ENCODE results near the gene SMARCC2.
"Not testable (repeated sequence)": the region's sequence is repeated elsewhere in the genome, so short reads cannot be mapped to it uniquely, and the experiment has no call there.

The SMARCC2 gene

GRCh38 chr12:56121204-56121870 is 67.9 kb downstream of the SMARCC2 start:
- no peak for TF ChIP-seq POLR2A (IDR thresholded peaks at IDR 0.05; ENCODE audit: low read depth, low read length)
- FAIRE-seq (no peak), DNase-seq (ENCODE audit: insufficient read length, low spot score) (no peak)

GRCh38 chr12:56120158-56120846 is 69.0 kb downstream of the SMARCC2 start:
- no peak for DNase-seq (ENCODE audit: insufficient read length, low spot score)

GRCh38 chr12:56119361-56119796 is 69.9 kb downstream of the SMARCC2 start:
- DNase-seq (ENCODE audit: insufficient read length, low spot score) = peak; percentile 61
- FAIRE-seq = no peak

More at GRCh38 chr12:56120158-56120846, 69.0 kb downstream of the SMARCC2 start:
- no peak for FAIRE-seq
- no peak for TF ChIP-seq POLR2A (IDR thresholded peaks at IDR 0.05; ENCODE audit: low read depth, low read length)

GRCh38 chr12:56118688-56119357 is 70.5 kb downstream of the SMARCC2 start:
- no peak for DNase-seq (ENCODE audit: insufficient read length, low spot score)
- FAIRE-seq = no peak
- TF ChIP-seq POLR2A (IDR thresholded peaks at IDR 0.05; ENCODE audit: low read depth, low read length) = no peak

More at GRCh38 chr12:56119361-56119796, 69.9 kb downstream of the SMARCC2 start:
- TF ChIP-seq POLR2A (IDR thresholded peaks at IDR 0.05; ENCODE audit: low read depth, low read length) = no peak

- FAIRE-seq (peak; percentile 96), DNase-seq (ENCODE audit: insufficient read length, low spot score) (peak; percentile 76)
- TF ChIP-seq POLR2A (IDR thresholded peaks at IDR 0.05; ENCODE audit: low read depth, low read length) = peak; percentile 97
Measured at GRCh38 chr12:56117778-56118687, 71.2 kb downstream of the SMARCC2 start, which contains the start of gene ZC3H10. TSS of gene ZC3H10 (plus strand) at chr12:56118266. CDS start at chr12:56120563, 2,297 bp downstream.

- FAIRE-seq; DNase-seq (ENCODE audit: insufficient read length, low spot score): not testable (repeated sequence)
Measured at GRCh38 chr12:56117082-56117706, 72.1 kb downstream of the SMARCC2 start.

- TF ChIP-seq POLR2A (IDR thresholded peaks at IDR 0.05; ENCODE audit: low read depth, low read length) = peak; percentile 92
- FAIRE-seq (peak; percentile 74), DNase-seq (ENCODE audit: insufficient read length, low spot score) (peak; percentile 25)
Measured at GRCh38 chr12:56116267-56117081, 72.8 kb downstream of the SMARCC2 start, which contains the start of gene RPL41. TSS of gene RPL41 (plus strand) at chr12:56116633.

GRCh38 chr12:56115329-56115728 is 74.0 kb downstream of the SMARCC2 start:
- DNase-seq (ENCODE audit: insufficient read length, low spot score) (no peak), FAIRE-seq (no peak)
- no peak for TF ChIP-seq POLR2A (IDR thresholded peaks at IDR 0.05; ENCODE audit: low read depth, low read length)

- DNase-seq (ENCODE audit: insufficient read length, low spot score) = no peak
- no peak for FAIRE-seq
- TF ChIP-seq POLR2A (IDR thresholded peaks at IDR 0.05; ENCODE audit: low read depth, low read length) = no peak
Measured at GRCh38 chr12:56114084-56114483, 75.2 kb downstream of the SMARCC2 start.
